SK-N-SH treated with all-trans-retinoic acid at 6 μM for 48 hours (cell line): ENCODE data around the gene NPAS3.

Experiments
- ATAC-seq: fragments of 200-7000 bp; cut with Tn5 transposase; 3 replicates; pipeline ENCODE4 v1.9.1; 2020; ENCODE audit warnings: mild to moderate bottlenecking, moderate library complexity
- ARNTL ChIP-seq: fragments of 450-650 bp; formaldehyde crosslinking; IDR thresholded peaks from 2 replicates; pipeline ENCODE4 v1.5.0; 2020; ENCODE audit warnings: low read depth, mild to moderate bottlenecking, moderate library complexity, borderline replicate concordance
- CSDC2 ChIP-seq: fragments of 250-450 bp; sonication (Bioruptor Pico); IDR thresholded peaks from 2 replicates; pipeline ENCODE4 v1.5.0; 2020; ENCODE audit warnings: mild to moderate bottlenecking, moderate library complexity
- ESRRG ChIP-seq: fragments of 250-450 bp; sonication (Bioruptor Pico); IDR thresholded peaks from 2 replicates; pipeline ENCODE4 v1.6.1; 2021; ENCODE audit warnings: mild to moderate bottlenecking
- ISL1 ChIP-seq: fragments of 250-450 bp; sonication (Bioruptor Pico); IDR thresholded peaks from 2 replicates; pipeline ENCODE4 v2.1.2; 2022; ENCODE audit warnings: mild to moderate bottlenecking, moderate library complexity
- OSR1 ChIP-seq: fragments of 250-450 bp; sonication (Bioruptor Pico); IDR thresholded peaks from 2 replicates; pipeline ENCODE4 v1.8.0; 2022; ENCODE audit warnings: moderate library complexity, mild to moderate bottlenecking, inconsistent platforms
- PPARA ChIP-seq: fragments of 250-450 bp; sonication (Bioruptor Pico); IDR thresholded peaks from 2 replicates; pipeline ENCODE4 v1.5.0; 2020; ENCODE audit warnings: mild to moderate bottlenecking, borderline replicate concordance
- RARB ChIP-seq: fragments of 250-450 bp; sonication (Bioruptor Pico); IDR thresholded peaks from 2 replicates; pipeline ENCODE4 v1.8.0; 2021; ENCODE audit warnings: mild to moderate bottlenecking, moderate library complexity
- SNAI2 ChIP-seq: fragments of 250-450 bp; sonication (Bioruptor Pico); IDR thresholded peaks from 2 replicates; pipeline ENCODE4 v1.5.0; 2020; ENCODE audit warnings: mild to moderate bottlenecking, moderate library complexity
- TCF4 ChIP-seq: fragments of 250-450 bp; sonication (Bioruptor Pico); IDR thresholded peaks from 2 replicates; pipeline ENCODE4 v1.8.0; 2021; ENCODE audit warnings: mild to moderate bottlenecking, moderate library complexity, borderline replicate concordance
- ZC3H10 ChIP-seq: fragments of 250-450 bp; sonication (Bioruptor Pico); IDR thresholded peaks from 2 replicates; pipeline ENCODE4 v1.5.1; 2021; ENCODE audit warnings: mild to moderate bottlenecking, moderate library complexity
- ZFP3 ChIP-seq: fragments of 250-450 bp; sonication (Bioruptor Pico); IDR thresholded peaks from 2 replicates; pipeline ENCODE4 v1.5.0; 2020; ENCODE audit warnings: mild to moderate bottlenecking, moderate library complexity
- ZFP30 ChIP-seq: fragments of 450-650 bp; formaldehyde crosslinking; IDR thresholded peaks from 2 replicates; pipeline ENCODE4 v1.5.0; 2022; ENCODE audit warnings: mild to moderate bottlenecking, moderate library complexity
- ZNF565 ChIP-seq: fragments of 450-650 bp; formaldehyde crosslinking; conservative IDR thresholded peaks from 2 replicates; pipeline ENCODE4 v1.5.0; 2020; ENCODE audit warnings: low read depth, mild to moderate bottlenecking, moderate library complexity
- ZNF70 ChIP-seq: fragments of 450-650 bp; formaldehyde crosslinking; IDR thresholded peaks from 2 replicates; pipeline ENCODE4 v1.5.0; 2020; ENCODE audit warnings: mild to moderate bottlenecking, moderate library complexity
- ZNF8 ChIP-seq: fragments of 450-650 bp; formaldehyde crosslinking; IDR thresholded peaks from 2 replicates; pipeline ENCODE4 v1.5.0; 2020; ENCODE audit warnings: mild to moderate bottlenecking, moderate library complexity
- TF ChIP-seq, protein P1 (sequence below): fragments of 250-450 bp; sonication (Bioruptor Pico); IDR thresholded peaks from 2 replicates; pipeline ENCODE4 v1.5.1; 2020; ENCODE audit warnings: low read depth, mild to moderate bottlenecking, moderate library complexity
- TF ChIP-seq, protein P2 (sequence below): fragments of 250-450 bp; sonication (Bioruptor Pico); IDR thresholded peaks from 2 replicates; pipeline ENCODE4 v1.5.0; 2020; ENCODE audit warnings: mild to moderate bottlenecking, moderate library complexity
- TF ChIP-seq, protein P3 (sequence below): fragments of 250-450 bp; sonication (Bioruptor Pico); IDR thresholded peaks from 2 replicates; pipeline ENCODE4 v1.8.0; 2020; ENCODE audit warnings: mild to moderate bottlenecking, moderate library complexity, borderline replicate concordance
- TF ChIP-seq, protein P4 (sequence below): fragments of 250-450 bp; sonication (Bioruptor Pico); IDR thresholded peaks from 2 replicates; pipeline ENCODE4 v1.8.0; 2021; ENCODE audit warnings: low read depth, mild to moderate bottlenecking, moderate library complexity, borderline replicate concordance
- TF ChIP-seq, protein P5 (sequence below): fragments of 250-450 bp; sonication (Bioruptor Pico); IDR thresholded peaks from 2 replicates; pipeline ENCODE4 v1.5.1; 2021; ENCODE audit warnings: mild to moderate bottlenecking, moderate library complexity

NPAS3 gene

DNA sequence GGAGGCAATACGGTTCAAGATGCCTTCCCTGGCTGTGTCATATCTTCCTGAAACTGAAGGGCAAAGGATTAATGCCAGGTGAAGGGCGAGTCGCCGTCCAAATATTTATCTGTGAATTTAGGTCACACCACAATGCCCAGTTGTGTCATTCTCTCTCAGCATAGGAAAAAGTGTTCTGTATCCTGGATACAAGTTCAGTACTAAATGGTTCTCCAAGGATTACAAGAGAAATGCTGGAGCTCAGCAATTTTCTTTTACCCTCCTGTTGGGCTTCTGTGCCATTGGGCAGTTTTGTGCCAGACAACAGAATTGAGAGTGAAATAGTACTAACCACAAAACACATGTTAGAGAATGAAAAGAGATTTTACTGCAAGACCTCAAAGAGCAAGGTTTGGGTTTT, 518.3 kb downstream of the NPAS3 start:
- TF ChIP-seq, protein P1, sequence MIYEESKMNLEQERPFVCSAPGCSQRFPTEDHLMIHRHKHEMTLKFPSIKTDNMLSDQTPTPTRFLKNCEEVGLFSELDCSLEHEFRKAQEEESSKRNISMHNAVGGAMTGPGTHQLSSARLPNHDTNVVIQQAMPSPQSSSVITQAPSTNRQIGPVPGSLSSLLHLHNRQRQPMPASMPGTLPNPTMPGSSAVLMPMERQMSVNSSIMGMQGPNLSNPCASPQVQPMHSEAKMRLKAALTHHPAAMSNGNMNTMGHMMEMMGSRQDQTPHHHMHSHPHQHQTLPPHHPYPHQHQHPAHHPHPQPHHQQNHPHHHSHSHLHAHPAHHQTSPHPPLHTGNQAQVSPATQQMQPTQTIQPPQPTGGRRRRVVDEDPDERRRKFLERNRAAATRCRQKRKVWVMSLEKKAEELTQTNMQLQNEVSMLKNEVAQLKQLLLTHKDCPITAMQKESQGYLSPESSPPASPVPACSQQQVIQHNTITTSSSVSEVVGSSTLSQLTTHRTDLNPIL (CRISPR knock-in tag) = no peak
- TF ChIP-seq ZNF70 (no peak), ZFP30 (CRISPR knock-in tag) (no peak)
- TF ChIP-seq, protein P2, sequence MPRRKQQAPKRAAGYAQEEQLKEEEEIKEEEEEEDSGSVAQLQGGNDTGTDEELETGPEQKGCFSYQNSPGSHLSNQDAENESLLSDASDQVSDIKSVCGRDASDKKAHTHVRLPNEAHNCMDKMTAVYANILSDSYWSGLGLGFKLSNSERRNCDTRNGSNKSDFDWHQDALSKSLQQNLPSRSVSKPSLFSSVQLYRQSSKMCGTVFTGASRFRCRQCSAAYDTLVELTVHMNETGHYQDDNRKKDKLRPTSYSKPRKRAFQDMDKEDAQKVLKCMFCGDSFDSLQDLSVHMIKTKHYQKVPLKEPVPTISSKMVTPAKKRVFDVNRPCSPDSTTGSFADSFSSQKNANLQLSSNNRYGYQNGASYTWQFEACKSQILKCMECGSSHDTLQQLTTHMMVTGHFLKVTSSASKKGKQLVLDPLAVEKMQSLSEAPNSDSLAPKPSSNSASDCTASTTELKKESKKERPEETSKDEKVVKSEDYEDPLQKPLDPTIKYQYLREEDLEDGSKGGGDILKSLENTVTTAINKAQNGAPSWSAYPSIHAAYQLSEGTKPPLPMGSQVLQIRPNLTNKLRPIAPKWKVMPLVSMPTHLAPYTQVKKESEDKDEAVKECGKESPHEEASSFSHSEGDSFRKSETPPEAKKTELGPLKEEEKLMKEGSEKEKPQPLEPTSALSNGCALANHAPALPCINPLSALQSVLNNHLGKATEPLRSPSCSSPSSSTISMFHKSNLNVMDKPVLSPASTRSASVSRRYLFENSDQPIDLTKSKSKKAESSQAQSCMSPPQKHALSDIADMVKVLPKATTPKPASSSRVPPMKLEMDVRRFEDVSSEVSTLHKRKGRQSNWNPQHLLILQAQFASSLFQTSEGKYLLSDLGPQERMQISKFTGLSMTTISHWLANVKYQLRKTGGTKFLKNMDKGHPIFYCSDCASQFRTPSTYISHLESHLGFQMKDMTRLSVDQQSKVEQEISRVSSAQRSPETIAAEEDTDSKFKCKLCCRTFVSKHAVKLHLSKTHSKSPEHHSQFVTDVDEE (CRISPR knock-in tag) = no peak
- peak; percentile 21; the same call in 2 of the 3 replicates for ATAC-seq

DNA sequence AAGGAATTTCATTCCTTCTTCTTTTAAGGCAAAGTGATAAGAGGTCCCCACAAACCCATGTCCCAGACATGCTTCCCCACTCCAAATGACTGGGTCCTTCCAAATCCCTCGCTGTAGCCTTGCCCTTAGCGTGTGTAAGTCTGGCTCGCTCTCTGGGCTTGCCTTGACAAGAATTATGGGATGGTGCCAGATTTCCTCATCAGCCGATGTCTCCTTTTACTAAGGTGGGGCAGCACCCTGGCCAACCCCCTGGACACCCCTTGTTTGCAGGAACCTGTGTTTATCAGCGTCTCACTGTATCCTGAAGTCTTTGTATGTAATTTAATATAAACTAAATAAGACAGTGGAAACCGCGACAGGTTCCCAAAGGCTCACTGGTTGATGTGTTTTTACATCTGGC, 518.9 kb downstream of the NPAS3 start:
- no peak for ATAC-seq
- no peak for TF ChIP-seq ZC3H10
- no peak for TF ChIP-seq SNAI2 (CRISPR knock-in tag)
- TF ChIP-seq ZNF8 (CRISPR knock-in tag) = no peak
- no peak for TF ChIP-seq PPARA (CRISPR knock-in tag)
- TF ChIP-seq RARB (CRISPR knock-in tag) = no peak
- no peak for TF ChIP-seq ZNF565 (CRISPR knock-in tag)
- no peak for TF ChIP-seq ISL1 (CRISPR knock-in tag)
- TF ChIP-seq, protein P1 (CRISPR knock-in tag) = no peak
- TF ChIP-seq ESRRG (CRISPR knock-in tag) = no peak
- no peak for TF ChIP-seq TCF4 (CRISPR knock-in tag)
- TF ChIP-seq, protein P3, sequence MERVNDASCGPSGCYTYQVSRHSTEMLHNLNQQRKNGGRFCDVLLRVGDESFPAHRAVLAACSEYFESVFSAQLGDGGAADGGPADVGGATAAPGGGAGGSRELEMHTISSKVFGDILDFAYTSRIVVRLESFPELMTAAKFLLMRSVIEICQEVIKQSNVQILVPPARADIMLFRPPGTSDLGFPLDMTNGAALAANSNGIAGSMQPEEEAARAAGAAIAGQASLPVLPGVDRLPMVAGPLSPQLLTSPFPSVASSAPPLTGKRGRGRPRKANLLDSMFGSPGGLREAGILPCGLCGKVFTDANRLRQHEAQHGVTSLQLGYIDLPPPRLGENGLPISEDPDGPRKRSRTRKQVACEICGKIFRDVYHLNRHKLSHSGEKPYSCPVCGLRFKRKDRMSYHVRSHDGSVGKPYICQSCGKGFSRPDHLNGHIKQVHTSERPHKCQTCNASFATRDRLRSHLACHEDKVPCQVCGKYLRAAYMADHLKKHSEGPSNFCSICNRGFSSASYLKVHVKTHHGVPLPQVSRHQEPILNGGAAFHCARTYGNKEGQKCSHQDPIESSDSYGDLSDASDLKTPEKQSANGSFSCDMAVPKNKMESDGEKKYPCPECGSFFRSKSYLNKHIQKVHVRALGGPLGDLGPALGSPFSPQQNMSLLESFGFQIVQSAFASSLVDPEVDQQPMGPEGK = no peak
- no peak for TF ChIP-seq ZFP3
- TF ChIP-seq CSDC2 (CRISPR knock-in tag) = no peak
- TF ChIP-seq, all 23 proteins: peak for 0

DNA sequence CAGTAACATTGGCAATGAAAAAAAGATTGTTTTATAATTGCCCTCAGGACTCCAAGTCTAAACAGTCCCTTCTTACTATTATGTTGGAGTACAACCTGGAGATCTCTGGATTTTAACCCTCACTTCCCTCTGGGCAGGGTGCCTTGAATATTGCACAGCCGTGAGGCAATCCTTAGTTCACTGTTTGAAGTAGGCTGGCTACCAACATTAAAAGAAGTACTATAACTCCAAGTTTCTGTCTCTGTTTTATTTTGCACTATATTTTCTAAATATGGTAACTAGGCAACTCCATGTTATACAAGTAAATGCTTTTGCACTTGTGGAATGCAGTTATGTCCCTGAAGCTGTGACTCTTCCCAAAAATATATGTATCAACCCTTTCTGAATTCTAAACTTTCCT, 521.5 kb downstream of the NPAS3 start:
- no peak for TF ChIP-seq ZNF8 (CRISPR knock-in tag)
- no peak for TF ChIP-seq ARNTL
- no peak for TF ChIP-seq ISL1 (CRISPR knock-in tag)
- TF ChIP-seq, protein P4, sequence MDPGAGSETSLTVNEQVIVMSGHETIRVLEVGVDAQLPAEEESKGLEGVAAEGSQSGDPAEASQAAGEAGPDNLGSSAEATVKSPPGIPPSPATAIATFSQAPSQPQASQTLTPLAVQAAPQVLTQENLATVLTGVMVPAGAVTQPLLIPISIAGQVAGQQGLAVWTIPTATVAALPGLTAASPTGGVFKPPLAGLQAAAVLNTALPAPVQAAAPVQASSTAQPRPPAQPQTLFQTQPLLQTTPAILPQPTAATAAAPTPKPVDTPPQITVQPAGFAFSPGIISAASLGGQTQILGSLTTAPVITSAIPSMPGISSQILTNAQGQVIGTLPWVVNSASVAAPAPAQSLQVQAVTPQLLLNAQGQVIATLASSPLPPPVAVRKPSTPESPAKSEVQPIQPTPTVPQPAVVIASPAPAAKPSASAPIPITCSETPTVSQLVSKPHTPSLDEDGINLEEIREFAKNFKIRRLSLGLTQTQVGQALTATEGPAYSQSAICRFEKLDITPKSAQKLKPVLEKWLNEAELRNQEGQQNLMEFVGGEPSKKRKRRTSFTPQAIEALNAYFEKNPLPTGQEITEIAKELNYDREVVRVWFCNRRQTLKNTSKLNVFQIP = no peak
- TF ChIP-seq ZC3H10 = no peak
- no peak for TF ChIP-seq OSR1 (CRISPR knock-in tag)
- no peak for TF ChIP-seq PPARA (CRISPR knock-in tag)
- no peak for TF ChIP-seq ZNF565 (CRISPR knock-in tag)
- TF ChIP-seq SNAI2 (CRISPR knock-in tag) = no peak
- TF ChIP-seq RARB (CRISPR knock-in tag) = no peak
- TF ChIP-seq, protein P5, sequence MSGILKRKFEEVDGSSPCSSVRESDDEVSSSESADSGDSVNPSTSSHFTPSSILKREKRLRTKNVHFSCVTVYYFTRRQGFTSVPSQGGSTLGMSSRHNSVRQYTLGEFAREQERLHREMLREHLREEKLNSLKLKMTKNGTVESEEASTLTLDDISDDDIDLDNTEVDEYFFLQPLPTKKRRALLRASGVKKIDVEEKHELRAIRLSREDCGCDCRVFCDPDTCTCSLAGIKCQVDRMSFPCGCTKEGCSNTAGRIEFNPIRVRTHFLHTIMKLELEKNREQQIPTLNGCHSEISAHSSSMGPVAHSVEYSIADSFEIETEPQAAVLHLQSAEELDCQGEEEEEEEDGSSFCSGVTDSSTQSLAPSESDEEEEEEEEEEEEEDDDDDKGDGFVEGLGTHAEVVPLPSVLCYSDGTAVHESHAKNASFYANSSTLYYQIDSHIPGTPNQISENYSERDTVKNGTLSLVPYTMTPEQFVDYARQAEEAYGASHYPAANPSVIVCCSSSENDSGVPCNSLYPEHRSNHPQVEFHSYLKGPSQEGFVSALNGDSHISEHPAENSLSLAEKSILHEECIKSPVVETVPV (CRISPR knock-in tag) = no peak
- TF ChIP-seq, protein P1 (CRISPR knock-in tag) = no peak
- no peak; the same call in none of the 3 replicates for ATAC-seq
